SK-N-SH treated with all-trans-retinoic acid at 6 μM for 48 hours (cell line): ENCODE data around the gene MANSC4.

Experiments
- CREB5 ChIP-seq: fragments of 250-450 bp; sonication (Bioruptor Pico); IDR thresholded peaks from 2 replicates; pipeline ENCODE4 v1.5.1; 2020; ENCODE audit warnings: low read depth, mild to moderate bottlenecking, moderate library complexity
- ESRRG ChIP-seq: fragments of 250-450 bp; sonication (Bioruptor Pico); IDR thresholded peaks from 2 replicates; pipeline ENCODE4 v1.6.1; 2021; ENCODE audit warnings: mild to moderate bottlenecking
- ISL1 ChIP-seq: fragments of 250-450 bp; sonication (Bioruptor Pico); IDR thresholded peaks from 2 replicates; pipeline ENCODE4 v2.1.2; 2022; ENCODE audit warnings: mild to moderate bottlenecking, moderate library complexity
- OSR1 ChIP-seq: fragments of 250-450 bp; sonication (Bioruptor Pico); IDR thresholded peaks from 2 replicates; pipeline ENCODE4 v1.8.0; 2022; ENCODE audit warnings: moderate library complexity, mild to moderate bottlenecking, inconsistent platforms
- PATZ1 ChIP-seq: fragments of 250-450 bp; sonication (Bioruptor Pico); IDR thresholded peaks from 2 replicates; pipeline ENCODE4 v1.8.0; 2020; ENCODE audit warnings: mild to moderate bottlenecking, moderate library complexity, borderline replicate concordance
- RARB ChIP-seq: fragments of 250-450 bp; sonication (Bioruptor Pico); IDR thresholded peaks from 2 replicates; pipeline ENCODE4 v1.8.0; 2021; ENCODE audit warnings: mild to moderate bottlenecking, moderate library complexity
- ZFP30 ChIP-seq: fragments of 450-650 bp; formaldehyde crosslinking; IDR thresholded peaks from 2 replicates; pipeline ENCODE4 v1.5.0; 2022; ENCODE audit warnings: mild to moderate bottlenecking, moderate library complexity
- ZNF70 ChIP-seq: fragments of 450-650 bp; formaldehyde crosslinking; IDR thresholded peaks from 2 replicates; pipeline ENCODE4 v1.5.0; 2020; ENCODE audit warnings: mild to moderate bottlenecking, moderate library complexity

- TF ChIP-seq PATZ1 (CRISPR knock-in tag) (no peak), OSR1 (CRISPR knock-in tag) (no peak), RARB (CRISPR knock-in tag) (no peak), ZNF70 (CRISPR knock-in tag) (no peak), ESRRG (CRISPR knock-in tag) (no peak), CREB5 (CRISPR knock-in tag) (no peak), ZFP30 (CRISPR knock-in tag) (no peak), ISL1 (no peak)
These were observed 46.0 kb upstream of the MANSC4 start for GRCh38 chr12:27826076-27826475.
